DND-41 (cell line): Measurements from ENCODE around the gene GMPPA.

Experiments used
- CTCF ChIP-seq: IDR thresholded peaks from 2 replicates; pipeline ENCODE4 v1.5.1; 2012; ENCODE audit warnings: borderline replicate concordance, low read length, moderate library complexity, mild to moderate bottlenecking; ENCODE audit not compliant: poor library complexity, severe bottlenecking; ENCODE audit errors: extremely low read depth
- EZH2 ChIP-seq: IDR thresholded peaks from 3 replicates; pipeline ENCODE4 v1.6.1; 2012; ENCODE audit warnings: borderline replicate concordance, low read depth, mild to moderate bottlenecking, moderate library complexity, low read length, inconsistent platforms; ENCODE audit not compliant: severe bottlenecking

DNA sequence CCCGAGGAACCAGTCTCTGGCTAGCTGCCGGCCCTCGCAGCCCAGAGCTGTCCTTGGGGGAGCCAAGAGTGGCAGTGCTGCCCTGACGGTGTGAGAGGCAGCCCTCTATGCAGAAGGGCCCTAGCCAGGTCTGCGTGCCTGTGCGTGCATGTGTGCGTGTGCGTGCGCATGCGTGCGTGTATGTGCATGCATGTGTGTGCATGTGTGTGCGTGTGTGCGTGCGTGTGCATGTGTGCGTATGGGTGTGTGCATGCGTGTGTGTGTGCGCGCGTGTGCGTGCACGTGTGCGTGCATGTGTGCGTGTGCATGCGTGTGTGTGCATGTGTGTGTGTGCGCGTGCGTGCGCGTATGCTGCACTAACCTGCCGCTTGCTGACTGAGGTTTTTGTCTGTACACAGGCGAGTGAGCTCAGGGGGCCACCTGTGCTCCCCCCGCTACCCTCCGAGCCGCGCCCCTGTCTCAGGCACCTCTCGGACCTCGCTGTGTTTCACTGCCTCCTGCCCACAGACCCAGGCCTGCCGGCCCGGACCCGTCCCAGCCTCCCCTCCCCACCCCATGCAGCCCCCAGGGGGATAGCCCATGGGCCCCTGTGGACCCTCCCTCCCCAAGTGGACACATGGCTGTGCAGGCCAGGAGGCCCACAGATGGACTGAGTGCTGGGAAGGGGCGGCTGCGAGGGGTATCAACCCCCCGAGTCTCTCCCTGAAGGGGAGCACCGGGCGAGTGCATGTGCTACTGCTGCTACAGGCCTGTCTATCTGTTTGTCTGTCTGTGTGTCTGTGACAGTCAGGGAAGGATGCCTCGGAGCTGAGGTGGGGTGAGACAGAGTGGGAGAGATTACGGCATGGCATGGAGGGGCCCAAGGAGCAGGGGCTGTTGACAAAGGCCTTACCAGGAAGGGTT is 32.8 kb upstream of the GMPPA start:
- TF ChIP-seq CTCF (no peak), EZH2 (no peak)
